Stimulated activated CD4-positive, alpha-beta T cell treated with anti-CD3 and anti-CD28 coated beads, Interleukin-15, amount 100 ng/mL, for 1 hour (primary cell): ENCODE data around the gene ELP4.
"Not testable (repeated sequence)": the region's sequence is repeated elsewhere in the genome, so short reads cannot be mapped to it uniquely, and the experiment has no call there.

ENCODE experiments used
- DNase-seq, 2 donors: peaks; one replicate each; pipeline ENCODE4 v3.0.0-alpha.2; 2020; ENCODE audit warnings: low read depth in 1 of 2, low spot score in 1 of 2

ELP4 gene

GRCh38 chr11:31692466-31692865 lies 182.9 kb downstream of the ELP4 start:
- no peak for DNase-seq

GRCh38 chr11:31697049-31697448 lies 187.5 kb downstream of the ELP4 start:
- DNase-seq: not testable (repeated sequence)

GRCh38 chr11:31699066-31699465 lies 189.5 kb downstream of the ELP4 start:
- no peak for DNase-seq

GRCh38 chr11:31702966-31703365 lies 193.4 kb downstream of the ELP4 start:
- no peak for DNase-seq

- no peak for DNase-seq
These were observed 196.8 kb downstream of the ELP4 start for GRCh38 chr11:31706357-31706756.

- DNase-seq: no peak
These were observed 201.6 kb downstream of the ELP4 start for GRCh38 chr11:31711137-31711536.

- DNase-seq: no peak
These were observed 203.3 kb downstream of the ELP4 start for GRCh38 chr11:31712851-31713250.

- DNase-seq: no peak
These were observed 205.3 kb downstream of the ELP4 start for GRCh38 chr11:31714840-31715239.

- DNase-seq: no peak
These were observed 210.7 kb downstream of the ELP4 start for GRCh38 chr11:31720225-31720624.

- no peak for DNase-seq
These were observed 211.3 kb downstream of the ELP4 start for GRCh38 chr11:31720671-31721365.

- no peak for DNase-seq
These were observed 213.2 kb downstream of the ELP4 start for GRCh38 chr11:31722754-31723153.

GRCh38 chr11:31725176-31725575 lies 215.6 kb downstream of the ELP4 start:
- no peak for DNase-seq

- DNase-seq: no peak
These were observed 218.9 kb downstream of the ELP4 start for GRCh38 chr11:31728432-31728831.

GRCh38 chr11:31740131-31740530 lies 230.6 kb downstream of the ELP4 start:
- no peak for DNase-seq

GRCh38 chr11:31740731-31741368 lies 231.3 kb downstream of the ELP4 start:
- not testable (repeated sequence) for DNase-seq

- DNase-seq: no peak
These were observed 238.0 kb downstream of the ELP4 start for GRCh38 chr11:31747581-31747980.

GRCh38 chr11:31757260-31757835 lies 247.8 kb downstream of the ELP4 start:
- no peak for DNase-seq

GRCh38 chr11:31761636-31762035 lies 252.1 kb downstream of the ELP4 start:
- no peak for DNase-seq

GRCh38 chr11:31763296-31763695 lies 253.7 kb downstream of the ELP4 start:
- no peak for DNase-seq

GRCh38 chr11:31764261-31764660 lies 254.7 kb downstream of the ELP4 start:
- no peak for DNase-seq

GRCh38 chr11:31764766-31765165 lies 255.2 kb downstream of the ELP4 start:
- DNase-seq: no peak

- DNase-seq: no peak
These were observed 257.5 kb downstream of the ELP4 start for GRCh38 chr11:31767066-31767465.

- DNase-seq: no peak
These were observed 258.1 kb downstream of the ELP4 start for GRCh38 chr11:31767685-31768084.
